DOHH2 (cell line): Measurements from ENCODE around the gene AFMID.

Experiments
- CTCF ChIP-seq: fragments of 200-600 bp; sonication (generic); IDR thresholded peaks from one replicate; pipeline ENCODE4 v1.5.1; 2014; ENCODE audit warnings: antibody characterized with exemption, mild to moderate bottlenecking, low read depth, low read length; ENCODE audit not compliant: poor library complexity, severe bottlenecking
- EZH2phosphoT487 ChIP-seq: fragments of 200-600 bp; sonication (generic); IDR thresholded peaks from 2 replicates; pipeline ENCODE4 v1.6.1; 2017; ENCODE audit warnings: borderline replicate concordance, mild to moderate bottlenecking, antibody characterized with exemption, low read length, moderate library complexity, mixed read lengths

GRCh38 chr17:78227455-78227916 lies 40.3 kb downstream of the AFMID start:
- TF ChIP-seq CTCF (no peak), EZH2phosphoT487 (no peak)
